M059J (cell line): ENCODE results near the gene TAF15. TPM values are rescaled to one million over a fixed set of nuclear protein-coding genes. Genes with fewer than 3 reads are reported as not detected.

Experiments
- DNase-seq: peaks from one replicate; pipeline ENCODE4 v3.0.0-alpha.2; 2012; ENCODE audit warnings: low read depth
- total RNA-seq: library from RNA; depleted of rRNA; stranded (reverse); fragments of >200 nt; shearing (Covaris generic); gene quantifications from 2 replicates; pipeline ENCODE4 v1.2.3, GENCODE V29; 2014

TAF15 gene
- total RNA-seq, 1 experiment from 2014 or later = 21.0 TPM

GRCh38 chr17:35817196-35817595 lies 7.9 kb downstream of the TAF15 start:
- DNase-seq = no peak

GRCh38 chr17:35819455-35819854 lies 10.2 kb downstream of the TAF15 start:
- no peak for DNase-seq

- no peak for DNase-seq
Measured at GRCh38 chr17:35821308-35821707, 12.0 kb downstream of the TAF15 start.

- no peak for DNase-seq
Measured at GRCh38 chr17:35825206-35825605, 15.9 kb downstream of the TAF15 start.

- DNase-seq = no peak
Measured at GRCh38 chr17:35841101-35841500, 31.8 kb downstream of the TAF15 start.

- DNase-seq = peak; percentile 17
Measured at GRCh38 chr17:35841505-35841904, 32.2 kb downstream of the TAF15 start.

- no peak for DNase-seq
Measured at GRCh38 chr17:35842239-35842638, 33.0 kb downstream of the TAF15 start.

GRCh38 chr17:35843698-35844097 lies 34.4 kb downstream of the TAF15 start:
- no peak for DNase-seq

GRCh38 chr17:35844547-35844946 lies 35.3 kb downstream of the TAF15 start:
- no peak for DNase-seq

- DNase-seq = peak; percentile 10
Measured at GRCh38 chr17:35846055-35846809, 36.9 kb downstream of the TAF15 start.

- DNase-seq = no peak
Measured at GRCh38 chr17:35847006-35847405, 37.7 kb downstream of the TAF15 start.

GRCh38 chr17:35847633-35848373 lies 38.5 kb downstream of the TAF15 start:
- no peak for DNase-seq

- DNase-seq = peak; percentile 74
Measured at GRCh38 chr17:35849469-35850348, 40.4 kb downstream of the TAF15 start.

- DNase-seq = no peak
Measured at GRCh38 chr17:35855965-35856364, 46.7 kb downstream of the TAF15 start.

GRCh38 chr17:35856603-35857002 lies 47.3 kb downstream of the TAF15 start:
- DNase-seq = no peak

GRCh38 chr17:35864853-35865252 lies 55.6 kb downstream of the TAF15 start:
- no peak for DNase-seq

- DNase-seq = peak; percentile 71
Measured at GRCh38 chr17:35865412-35866340, 56.4 kb downstream of the TAF15 start.

GRCh38 chr17:35866341-35866950 lies 57.2 kb downstream of the TAF15 start:
- DNase-seq = peak; percentile 72

GRCh38 chr17:35867574-35867973 lies 58.3 kb downstream of the TAF15 start:
- DNase-seq = no peak

GRCh38 chr17:35868737-35869136 lies 59.5 kb downstream of the TAF15 start, which contains the start of gene HEATR9:
HEATR9 (minus strand) TSS chr17:35868891; CDS start chr17:35868742, 149 bp downstream.
- DNase-seq = no peak
